NCI-H1930 (cell line): ENCODE data around the gene RPTN.
"Not testable (repeated sequence)": the region's sequence is repeated elsewhere in the genome, so short reads cannot be mapped to it uniquely, and the experiment has no call there.

Experiments
- DNase-seq, 2 experiments: peaks; one replicate each; lab custom pipeline; 2025; lab: John Stamatoyannopoulos, UW

The RPTN gene

GRCh38 chr1:152165286-152166077, 6.5 kb upstream of the RPTN start:
- no peak for DNase-seq

GRCh38 chr1:152164517-152165136, 5.6 kb upstream of the RPTN start:
- DNase-seq: no peak

- no peak for DNase-seq
Measured at GRCh38 chr1:152162792-152163463, 3.9 kb upstream of the RPTN start.

- no peak for DNase-seq
Measured at GRCh38 chr1:152160576-152160975, 1.5 kb upstream of the RPTN start.

GRCh38 chr1:152153996-152154395, 5.0 kb downstream of the RPTN start:
- DNase-seq: no peak

GRCh38 chr1:152151646-152152045, 7.4 kb downstream of the RPTN start:
- no peak for DNase-seq

GRCh38 chr1:152148981-152149380, 10.0 kb downstream of the RPTN start:
- DNase-seq: no peak

GRCh38 chr1:152148051-152148450, 11.0 kb downstream of the RPTN start:
- DNase-seq: no peak

- no peak for DNase-seq
Measured at GRCh38 chr1:152145769-152146168, 13.3 kb downstream of the RPTN start.

GRCh38 chr1:152144674-152145183, 14.3 kb downstream of the RPTN start:
- not testable (repeated sequence) for DNase-seq

GRCh38 chr1:152143150-152143887, 15.7 kb downstream of the RPTN start:
- DNase-seq: no peak

- DNase-seq: peak in 1 of 2 experiments; percentile 13
Measured at GRCh38 chr1:152141971-152142584, 16.9 kb downstream of the RPTN start.

GRCh38 chr1:152137215-152137614, 21.8 kb downstream of the RPTN start:
- no peak for DNase-seq

- no peak for DNase-seq
Measured at GRCh38 chr1:152130186-152130585, 28.8 kb downstream of the RPTN start.

GRCh38 chr1:152127673-152128072, 31.4 kb downstream of the RPTN start:
- no peak for DNase-seq

- no peak for DNase-seq
Measured at GRCh38 chr1:152125834-152126443, 33.1 kb downstream of the RPTN start.

GRCh38 chr1:152118915-152119314, 40.1 kb downstream of the RPTN start:
- no peak for DNase-seq

- no peak for DNase-seq
Measured at GRCh38 chr1:152115344-152115743, 43.7 kb downstream of the RPTN start, which contains the start of gene TCHH. Gene TCHH (minus strand): TSS chr1:152115444. CDS start chr1:152114080, 1,364 bp downstream.

- no peak for DNase-seq
Measured at GRCh38 chr1:152112885-152113432, 46.1 kb downstream of the RPTN start.

- no peak for DNase-seq
Measured at GRCh38 chr1:152112101-152112884, 46.7 kb downstream of the RPTN start.
